GM12892 (cell line): Measurements from ENCODE around the gene NOP9.

Experiments used
- DNase-seq: peaks from one replicate; pipeline ENCODE4 v3.0.0; 2011; ENCODE audit not compliant: insufficient read length
- FAIRE-seq: peaks from 2 replicates; lab custom pipeline; 2011; peaks lifted over from hg19 to GRCh38; lab: Jason Lieb, UNC
- POLR2A ChIP-seq: IDR thresholded peaks from 2 replicates; pipeline ENCODE4 v1.6.1; 2011; ENCODE audit warnings: low read depth, low read length, control low read depth
- POLR2AphosphoS5 ChIP-seq: IDR thresholded peaks from 2 replicates; pipeline ENCODE4 v1.6.1; 2011; ENCODE audit warnings: low read depth, low read length, control low read depth
- TAF1 ChIP-seq: IDR thresholded peaks from 2 replicates; pipeline ENCODE4 v1.6.1; 2011; ENCODE audit warnings: low read depth, mild to moderate bottlenecking, control low read depth, low read length, borderline replicate concordance

Gene NOP9

DNA sequence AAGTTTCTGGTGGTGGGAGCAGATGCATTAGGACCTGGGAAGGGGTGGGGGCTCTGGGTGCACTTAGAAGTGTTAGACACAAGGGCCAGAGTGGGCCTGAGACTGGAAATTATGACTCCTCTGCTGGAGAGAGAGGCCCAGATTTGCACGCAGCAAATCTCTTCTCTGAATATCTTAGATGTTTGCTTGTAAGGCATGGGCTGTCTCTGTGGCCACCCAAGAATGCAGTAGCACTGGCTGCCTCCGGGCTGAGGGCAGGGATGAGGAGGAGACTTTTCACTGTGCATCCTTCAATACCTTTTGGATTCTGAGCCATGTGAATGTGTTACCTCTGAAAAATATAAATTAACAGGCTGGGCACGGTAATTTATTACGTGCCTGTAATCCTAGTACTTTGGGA, 14.3 kb upstream of the NOP9 start:
- no peak for DNase-seq
- TF ChIP-seq POLR2AphosphoS5 (no peak), TAF1 (no peak), POLR2A (no peak)
- FAIRE-seq: no peak

DNA sequence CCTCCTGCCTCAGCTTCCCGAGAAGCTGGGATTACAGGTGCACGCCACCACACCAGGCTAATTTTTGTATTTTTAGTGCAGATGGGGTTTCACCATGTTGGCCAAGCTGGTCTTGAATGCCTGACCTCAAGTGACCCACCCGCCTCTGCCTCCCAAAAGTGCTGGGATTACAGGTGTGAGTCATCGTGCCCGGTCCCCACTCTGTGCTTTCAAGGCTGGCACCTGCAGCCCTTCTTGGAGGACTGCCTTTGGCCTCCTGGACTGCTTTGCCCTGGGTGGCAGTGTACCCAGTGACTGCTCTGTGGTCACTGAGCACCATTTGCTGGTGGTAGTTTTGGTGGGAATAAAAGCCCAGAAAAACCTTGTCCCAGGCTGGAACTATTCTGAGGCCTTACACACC, 12.7 kb upstream of the NOP9 start:
- FAIRE-seq (no peak), DNase-seq (no peak)
- TF ChIP-seq POLR2AphosphoS5: no peak
- TF ChIP-seq POLR2A: no peak
- no peak for TF ChIP-seq TAF1

DNA sequence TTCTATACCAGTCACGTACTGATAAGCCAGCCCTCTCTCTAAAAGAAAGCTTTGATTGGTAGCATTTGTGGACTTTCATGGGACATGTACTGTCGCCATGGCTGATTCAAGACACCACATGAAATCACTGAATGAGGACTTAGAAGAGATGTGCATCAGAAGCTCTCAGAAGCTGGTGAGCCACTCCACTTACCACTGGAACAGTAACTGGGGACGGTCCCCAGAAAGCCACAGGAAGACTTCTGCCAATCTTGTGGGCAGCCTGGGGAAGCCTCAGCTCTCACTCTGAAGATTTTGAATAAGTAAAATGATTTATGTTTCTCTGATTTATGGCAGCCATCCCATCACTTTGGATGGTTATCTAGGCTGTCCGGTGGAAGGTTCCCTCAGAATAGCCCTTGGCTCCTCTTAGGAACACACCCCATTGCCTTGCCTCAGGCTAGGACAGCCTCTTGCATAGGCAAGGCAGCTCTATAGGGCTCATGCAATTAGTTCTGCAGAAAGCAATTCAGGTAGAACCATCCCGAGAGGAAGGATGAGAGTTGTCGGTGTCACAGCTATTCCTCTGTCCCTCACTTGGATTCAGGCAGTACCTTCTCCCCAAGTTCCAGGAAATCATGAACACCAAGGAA, 9.9 kb upstream of the NOP9 start:
- TF ChIP-seq POLR2AphosphoS5 (no peak), TAF1 (no peak), POLR2A (no peak)
- FAIRE-seq: peak; percentile 64
- no peak for DNase-seq

DNA sequence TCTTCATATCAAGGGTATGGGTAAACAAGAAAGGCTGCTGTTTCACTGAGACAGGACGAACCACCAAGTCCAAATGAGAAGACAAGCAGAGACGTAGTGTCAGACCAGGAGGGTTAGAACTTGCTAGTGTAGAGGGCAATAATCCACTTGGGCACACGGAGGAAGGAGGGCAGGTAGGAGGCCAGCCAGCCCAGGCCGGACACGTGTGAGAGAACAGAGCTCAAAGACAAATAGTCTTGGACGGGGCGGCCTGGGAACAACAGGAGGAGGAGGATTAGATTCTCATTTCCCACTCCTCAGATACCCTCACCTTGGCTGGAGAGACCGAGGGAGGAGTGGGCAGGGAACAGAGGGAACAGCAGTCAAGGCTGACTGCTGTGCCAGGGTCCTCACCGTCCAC, 8.9 kb upstream of the NOP9 start:
- no peak for DNase-seq
- FAIRE-seq: no peak
- TF ChIP-seq TAF1: no peak
- TF ChIP-seq POLR2A: 0 out of 2 replicates have a peak, but pooled peaks have one; percentile 16

DNA sequence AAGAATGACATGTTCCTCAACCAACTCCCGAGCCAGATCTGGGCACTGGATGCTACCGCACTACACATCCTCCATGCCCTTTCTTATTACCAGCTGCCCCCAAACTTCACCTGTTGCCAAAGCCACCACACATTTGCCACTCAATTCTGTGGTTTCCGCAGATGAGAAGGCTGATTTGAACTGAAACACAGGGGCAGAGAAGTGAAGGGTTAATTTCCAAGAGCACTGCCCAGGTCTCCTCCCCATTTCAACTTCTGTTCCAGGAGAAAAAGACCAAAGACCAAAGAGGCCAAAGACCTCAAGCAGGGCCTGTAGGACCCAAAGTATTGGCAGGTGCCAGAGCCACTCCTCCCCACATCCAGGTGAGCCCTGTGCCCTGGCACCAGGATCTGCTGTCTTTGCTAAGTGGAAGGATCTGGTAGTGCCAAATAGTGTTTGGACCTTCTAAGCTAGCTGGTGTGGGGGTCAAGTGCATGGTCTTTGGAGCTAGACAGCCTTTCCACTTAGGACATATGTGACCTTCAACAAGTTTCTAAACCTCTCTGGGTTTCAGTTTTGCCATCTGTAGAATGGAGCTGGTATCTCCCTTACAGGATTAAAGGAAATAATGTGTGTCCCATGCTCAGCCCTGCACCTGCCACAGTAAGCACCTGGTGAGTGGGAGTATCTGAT, 8.1 kb upstream of the NOP9 start:
- FAIRE-seq (no peak), DNase-seq (no peak)
- TF ChIP-seq TAF1 (no peak), POLR2AphosphoS5 (no peak), POLR2A (no peak)

DNA sequence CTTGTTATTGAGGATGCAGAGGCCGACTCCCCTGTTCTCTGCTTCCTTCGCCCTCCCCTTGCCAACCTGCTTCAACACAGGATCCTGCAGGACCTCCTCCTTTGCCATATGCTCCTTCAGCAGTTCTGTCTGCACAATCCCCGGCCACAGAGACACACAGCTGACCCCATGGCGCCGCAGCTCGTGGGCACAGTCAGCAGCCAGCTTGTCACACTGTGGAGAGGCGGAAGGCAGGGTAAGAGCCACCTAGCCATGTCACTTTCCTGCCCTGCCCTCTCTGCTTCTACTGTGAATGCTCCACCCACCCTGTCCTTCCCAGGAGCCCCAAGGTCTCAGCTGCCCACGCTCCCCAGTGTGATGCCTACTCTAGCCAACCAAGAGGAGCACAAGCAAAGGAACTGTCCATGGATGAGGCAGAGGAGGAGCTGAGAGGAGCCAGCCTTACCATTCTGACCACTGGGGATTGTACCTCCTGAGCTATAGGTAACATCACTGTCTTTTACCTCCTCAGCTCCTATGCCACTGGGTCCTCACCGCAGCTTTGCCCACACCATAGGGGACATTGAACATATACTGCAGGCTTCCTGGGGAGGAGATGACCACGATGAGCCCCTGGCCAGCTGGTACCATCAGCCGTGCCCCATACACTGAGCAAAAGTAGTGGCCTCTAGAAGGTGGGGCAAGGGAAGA, 7.4 kb upstream of the NOP9 start:
- DNase-seq (no peak), FAIRE-seq (no peak)
- no peak for TF ChIP-seq POLR2AphosphoS5
- TF ChIP-seq TAF1: no peak
- TF ChIP-seq POLR2A: no peak

DNA sequence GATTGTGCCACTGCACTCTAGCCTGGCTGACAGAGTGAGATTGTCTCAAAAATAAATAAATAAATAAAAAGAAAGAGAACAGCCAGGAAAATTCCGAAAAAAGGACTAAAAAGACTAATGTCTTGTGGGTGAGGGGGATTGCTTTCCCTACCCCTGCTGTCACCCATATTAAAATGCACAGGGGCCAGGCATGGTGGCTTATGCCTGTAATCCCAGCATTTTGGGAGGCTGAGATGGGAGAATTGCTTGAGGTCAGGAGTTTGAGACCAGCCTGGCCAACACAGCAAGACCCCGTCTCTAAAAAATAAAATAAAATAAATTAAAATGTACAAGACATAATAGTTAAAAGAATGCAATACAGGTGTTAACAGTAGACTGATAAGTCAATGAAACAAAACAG, 6.1 kb upstream of the NOP9 start:
- TF ChIP-seq POLR2AphosphoS5 (no peak), TAF1 (no peak), POLR2A (no peak)

DNA sequence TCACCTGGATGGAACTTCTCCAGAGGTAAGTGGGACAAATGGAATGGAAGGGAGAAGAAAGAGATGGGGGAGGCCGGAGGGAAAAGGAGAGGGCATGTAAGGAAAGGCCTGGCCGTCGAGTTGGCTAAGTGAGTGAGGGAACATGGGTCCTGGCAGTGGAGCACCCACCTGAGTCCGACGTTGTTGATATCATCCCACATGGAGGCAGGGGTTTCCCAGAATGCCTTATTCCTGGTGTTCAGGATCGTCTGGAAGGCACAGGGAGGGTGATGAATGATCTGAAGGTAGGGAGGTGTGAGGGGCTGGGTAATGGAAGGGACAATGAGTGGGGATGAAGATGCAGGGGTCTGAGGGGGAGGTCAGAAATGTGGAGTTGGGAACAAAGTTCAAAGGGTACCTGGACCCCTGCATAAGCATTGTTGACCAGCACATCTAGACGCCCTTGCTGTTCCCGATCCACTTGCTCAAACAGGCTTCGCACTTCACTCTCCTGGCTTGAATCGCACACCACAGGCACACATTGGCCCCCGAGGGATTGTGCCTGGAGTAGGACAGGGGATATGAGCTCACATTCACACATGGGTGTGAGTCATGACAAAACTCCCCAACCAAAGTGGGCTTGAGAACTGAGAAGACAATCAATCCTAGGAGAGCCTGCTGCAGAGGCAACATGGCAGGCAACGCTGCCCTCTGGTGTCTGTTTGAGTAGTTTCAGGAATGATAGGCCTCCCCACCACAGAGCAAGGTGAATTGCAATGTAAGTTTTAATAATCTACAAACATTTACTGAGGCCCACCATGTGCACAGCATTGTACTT, 3.1 kb upstream of the NOP9 start:
- TF ChIP-seq TAF1 (no peak), POLR2AphosphoS5 (no peak), POLR2A (no peak)
- FAIRE-seq: peak; percentile 83

More for the DNA sequence above, 6.1 kb upstream of the NOP9 start:
- no peak for DNase-seq
- FAIRE-seq: no peak

DNA sequence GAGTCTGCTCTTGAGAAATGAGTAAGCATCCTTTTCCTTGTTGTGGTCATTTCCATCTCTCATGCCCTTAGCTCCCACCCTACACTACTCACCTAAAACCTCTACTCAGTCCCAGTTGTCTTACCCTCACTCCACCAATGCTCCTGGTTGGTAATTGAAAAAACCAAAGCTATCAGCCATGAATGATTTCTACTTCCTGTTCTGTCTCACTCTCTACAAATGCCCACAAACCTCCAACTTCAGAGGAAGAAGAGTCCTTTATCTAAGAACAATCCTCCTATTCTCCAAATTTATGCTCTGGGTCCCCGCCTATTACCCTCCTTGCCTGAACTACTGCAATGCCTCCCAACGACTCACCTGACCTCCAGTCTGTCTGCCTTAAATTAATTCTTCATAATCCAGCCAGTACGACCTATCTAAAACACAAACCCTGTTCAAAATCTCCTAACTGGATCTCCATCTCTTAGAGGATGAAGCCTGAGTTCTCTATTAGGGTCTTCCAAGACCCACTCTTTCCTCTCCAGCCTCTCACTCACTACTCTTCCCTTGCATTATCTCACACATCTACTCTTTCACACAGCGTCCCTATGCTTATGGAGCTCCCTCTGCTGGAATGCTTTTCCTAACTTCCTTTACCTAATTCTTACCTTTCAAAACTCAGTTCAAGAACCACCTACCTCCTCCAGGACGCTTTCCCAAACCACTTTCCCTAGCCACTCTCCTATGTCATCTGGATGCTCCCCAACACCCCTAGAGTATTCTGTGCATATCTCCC, 2.3 kb upstream of the NOP9 start:
- TF ChIP-seq POLR2A (no peak), POLR2AphosphoS5 (no peak), TAF1 (no peak)
- no peak for DNase-seq
- FAIRE-seq: no peak

More for the DNA sequence above, 3.1 kb upstream of the NOP9 start:
- peak; percentile 58 for DNase-seq

DNA sequence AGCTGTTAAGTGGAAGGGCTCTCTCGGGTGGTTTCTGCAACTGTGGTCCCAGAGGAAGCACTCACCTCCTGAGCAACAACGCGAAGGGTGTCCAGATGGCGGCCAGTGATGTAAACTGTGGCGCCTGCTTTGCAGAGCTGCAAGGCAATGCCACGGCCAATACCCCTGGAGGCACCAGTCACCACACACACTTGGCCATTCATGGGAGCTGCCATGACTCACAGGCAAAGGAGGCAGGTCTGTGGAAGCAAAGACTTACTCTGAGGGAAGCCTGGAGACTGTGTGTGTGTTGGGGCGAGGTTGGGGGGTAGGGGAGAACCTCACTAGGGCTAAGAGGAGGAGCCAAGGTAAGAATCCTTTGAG, 777 bp upstream of the NOP9 start:
- TF ChIP-seq POLR2AphosphoS5 (no peak), POLR2A (no peak), TAF1 (no peak)
- no peak for FAIRE-seq

More for the DNA sequence above, 777 bp upstream of the NOP9 start:
- DNase-seq: no peak
